HG02852 (cell line): ENCODE data around the gene WBP2NL.

Source experiments
- ATAC-seq: cut with Tn5 transposase; IDR thresholded peaks from one replicate; pipeline ENCODE4 v1.9.1; 2021; ENCODE audit warnings: mild to moderate bottlenecking, moderate library complexity; ENCODE audit not compliant: unreplicated experiment

Gene WBP2NL

GRCh38 chr22:42025421-42025820 is 26.8 kb downstream of the WBP2NL start:
- no peak for ATAC-seq

DNA sequence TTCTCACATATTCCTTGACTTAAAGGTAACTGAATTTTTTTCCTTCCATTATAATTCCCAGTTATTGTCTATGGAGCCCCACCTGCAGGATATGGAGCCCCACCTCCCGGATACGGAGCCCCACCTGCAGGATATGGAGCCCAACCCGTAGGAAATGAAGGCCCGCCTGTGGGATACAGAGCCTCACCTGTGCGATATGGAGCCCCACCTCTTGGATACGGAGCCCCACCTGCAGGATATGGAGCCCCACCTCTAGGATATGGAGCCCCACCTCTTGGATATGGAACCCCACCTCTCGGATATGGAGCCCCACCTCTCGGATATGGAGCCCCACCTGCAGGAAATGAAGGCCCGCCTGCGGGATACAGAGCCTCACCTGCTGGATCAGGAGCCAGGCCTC is 28.1 kb downstream of the WBP2NL start:
- ATAC-seq, result no peak

- ATAC-seq, result no peak
These were observed 34.9 kb downstream of the WBP2NL start for GRCh38 chr22:42033263-42034181.

DNA sequence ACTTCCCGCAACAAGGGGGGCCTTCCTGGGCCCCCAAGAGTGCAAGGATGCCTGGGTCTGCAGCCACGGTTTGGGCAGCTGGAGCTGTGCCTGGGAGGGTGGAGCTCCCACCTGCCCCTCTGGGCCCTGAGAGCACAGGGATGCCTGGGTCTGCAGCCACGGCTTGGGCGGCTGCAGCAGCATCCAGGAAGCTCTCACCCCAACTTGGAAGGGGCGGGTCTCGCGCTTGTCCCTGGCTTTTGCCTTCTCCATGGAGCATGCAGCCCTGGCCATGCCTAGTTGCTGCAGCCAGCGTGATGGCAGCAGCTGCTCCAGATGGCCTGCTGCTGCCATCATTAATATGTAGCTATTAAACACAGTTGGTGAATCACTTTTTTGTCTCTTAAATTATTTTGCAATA is 36.7 kb downstream of the WBP2NL start:
- no peak for ATAC-seq

DNA sequence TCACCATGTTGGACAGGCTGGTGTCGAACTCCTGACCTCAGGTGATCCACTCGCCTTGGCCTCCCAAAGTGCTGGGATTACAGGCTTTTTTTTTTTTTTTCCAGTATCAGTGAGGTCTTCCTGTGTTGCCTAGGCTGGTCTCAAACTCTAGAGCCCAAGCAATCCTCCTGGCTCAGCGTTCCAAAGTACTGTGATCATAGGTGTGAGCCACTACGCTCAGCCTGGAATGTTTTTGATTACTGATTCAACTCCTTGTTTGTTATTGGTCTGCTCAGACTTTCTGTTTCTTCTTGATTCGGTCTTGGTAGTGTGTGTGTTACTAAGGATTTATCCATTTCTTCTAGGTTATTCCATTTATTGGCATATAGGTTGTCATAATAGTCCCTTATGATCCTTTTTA is 40.7 kb downstream of the WBP2NL start:
- ATAC-seq, result no peak

DNA sequence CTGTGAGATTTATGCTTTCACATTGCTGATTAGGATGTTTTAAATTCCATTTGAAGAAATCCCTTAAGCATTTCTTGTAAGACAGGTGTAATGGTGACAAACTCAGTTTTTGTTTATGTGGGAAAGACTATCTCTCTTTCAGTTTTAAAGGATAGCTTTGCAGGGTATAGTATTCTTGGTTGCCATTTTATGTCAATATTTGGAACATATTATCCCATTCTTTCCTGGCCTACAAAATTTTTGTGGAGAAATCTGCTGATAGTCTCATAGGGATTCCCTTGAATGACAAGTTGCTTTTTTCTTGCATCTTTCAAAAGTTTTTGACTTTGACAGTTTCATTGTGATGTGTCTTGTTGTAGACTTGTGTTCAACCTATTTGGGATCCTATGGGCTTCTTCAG is 43.2 kb downstream of the WBP2NL start:
- ATAC-seq, result no peak

DNA sequence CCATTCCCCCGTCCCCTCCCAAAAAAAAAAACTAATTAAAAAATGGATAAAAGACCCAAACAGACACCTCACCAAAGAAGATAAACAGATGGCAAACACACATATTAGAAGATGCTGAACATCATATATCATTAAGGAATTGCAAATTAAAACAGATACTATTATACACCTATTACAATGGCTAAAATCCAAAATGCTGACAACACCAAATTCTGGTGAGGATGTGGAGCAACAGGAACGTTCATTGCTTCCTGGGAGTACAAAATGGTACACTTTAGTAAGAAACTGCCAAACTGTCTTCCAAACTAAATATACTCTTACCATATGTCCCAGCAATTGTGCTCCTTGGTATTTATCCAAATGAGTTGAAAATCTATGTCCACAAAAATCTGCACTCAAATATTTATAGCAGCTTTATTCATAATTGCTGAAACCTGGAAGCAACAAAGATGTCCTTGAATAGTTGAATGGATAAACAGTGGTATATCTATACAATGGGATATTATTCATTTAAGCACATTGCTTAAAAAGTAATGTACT is 52.1 kb downstream of the WBP2NL start:
- ATAC-seq, result no peak

DNA sequence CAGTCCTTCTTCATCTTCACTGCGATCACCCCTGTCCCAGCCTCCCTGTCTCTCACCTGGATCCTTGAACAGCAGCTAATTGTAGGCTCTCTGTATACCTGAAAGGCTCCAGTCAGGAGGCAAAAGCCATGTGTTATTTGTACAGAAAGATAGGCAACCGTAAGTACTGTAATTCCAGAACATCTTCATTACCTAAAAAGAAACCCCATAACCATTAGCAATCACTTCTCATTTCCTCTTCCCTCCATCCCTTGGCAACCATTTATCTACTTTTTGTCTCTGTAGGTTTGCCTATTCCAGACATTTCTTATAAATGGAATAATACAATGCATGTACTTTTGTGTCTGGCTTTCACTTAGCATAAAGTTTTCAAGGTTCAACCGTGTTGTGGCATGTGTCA is 54.2 kb downstream of the WBP2NL start:
- no peak for ATAC-seq

DNA sequence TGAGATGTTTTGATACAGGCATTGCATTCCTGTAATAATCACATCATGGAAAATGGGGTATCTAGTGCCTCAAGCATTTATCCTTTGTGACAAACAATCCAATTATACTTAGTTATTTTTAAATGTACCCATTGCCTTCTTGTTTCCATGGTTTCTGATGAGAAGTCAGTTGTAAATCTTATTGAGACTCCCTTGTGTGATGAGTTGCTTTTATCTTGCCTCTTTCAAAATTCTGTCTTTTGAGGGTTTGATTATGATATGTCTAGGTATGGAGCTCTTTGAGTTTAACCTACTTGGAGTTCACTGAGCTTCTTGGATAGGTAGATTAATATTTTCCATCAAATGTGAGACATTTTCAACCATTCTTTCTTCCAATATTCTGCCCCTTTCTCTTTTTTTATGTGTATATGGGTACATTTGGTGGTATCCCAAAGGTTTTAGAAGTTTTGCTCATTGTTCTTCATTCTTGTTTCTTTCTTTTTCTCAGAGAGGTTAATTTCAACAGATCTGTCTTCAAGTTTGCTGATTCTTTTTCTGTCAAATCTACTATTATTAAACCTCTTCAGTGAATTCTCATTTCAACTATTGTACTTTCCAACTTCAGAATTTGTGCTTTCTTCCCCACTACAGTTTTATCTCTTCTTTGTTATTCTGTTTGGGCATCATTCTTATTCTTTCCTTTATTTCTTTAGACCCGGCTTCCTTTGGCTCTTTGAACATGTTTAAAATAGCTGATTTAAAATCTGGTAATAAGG is 58.3 kb downstream of the WBP2NL start:
- no peak for ATAC-seq

DNA sequence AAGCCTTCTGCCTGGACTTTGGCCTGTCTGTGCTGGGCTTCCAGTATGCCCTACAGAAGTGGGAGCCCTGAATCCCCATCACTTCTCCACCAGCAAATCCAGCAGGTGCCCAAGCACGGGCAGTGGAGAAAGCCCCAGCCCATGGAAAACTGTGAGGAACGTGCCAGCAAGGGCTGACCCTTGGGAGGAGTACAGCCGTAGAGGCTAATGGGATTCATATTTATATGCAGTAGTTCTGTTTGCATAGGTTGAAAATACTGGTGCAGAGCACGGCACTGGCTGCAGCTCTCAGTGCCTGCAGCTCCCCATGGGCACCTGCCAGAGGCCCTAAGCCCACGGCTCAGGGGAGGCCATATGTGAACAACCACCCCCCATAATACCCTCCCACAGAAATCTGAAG is 61.9 kb downstream of the WBP2NL start:
- no peak for ATAC-seq

- no peak for ATAC-seq
These were observed 62.5 kb downstream of the WBP2NL start for GRCh38 chr22:42061041-42061440.

DNA sequence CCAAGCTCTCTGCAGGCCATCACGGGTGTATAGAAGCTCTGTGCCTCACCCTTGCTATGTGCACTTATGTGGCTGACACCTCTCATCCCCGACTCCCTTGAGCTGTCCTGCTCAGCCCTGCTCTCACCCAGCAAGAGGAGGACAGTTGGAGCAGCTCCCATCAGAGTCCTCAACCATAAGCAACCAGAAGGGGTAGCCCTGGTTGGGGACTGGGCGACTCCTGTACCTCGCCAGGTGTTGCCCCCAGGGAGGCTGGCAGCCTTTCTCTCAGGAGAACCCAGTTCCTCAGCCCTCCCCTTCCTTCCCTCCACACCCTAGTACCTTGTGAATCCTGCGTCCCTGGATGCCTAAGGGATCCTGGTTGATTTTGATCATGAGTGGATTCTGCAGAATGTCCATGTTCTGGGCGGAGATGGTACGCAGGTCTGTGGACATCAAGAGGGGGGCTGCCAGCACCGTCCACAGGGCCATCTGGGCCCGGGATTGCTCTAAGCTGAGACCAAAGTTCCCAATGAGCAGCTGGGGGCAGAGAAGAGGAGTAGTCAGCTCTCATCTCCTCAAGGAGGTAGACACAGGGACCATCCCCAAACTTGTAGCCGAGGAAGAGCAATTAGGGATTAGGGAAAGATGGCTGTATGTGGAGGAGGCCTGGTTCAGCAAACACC is 64.0 kb downstream of the WBP2NL start:
- ATAC-seq, result no peak

DNA sequence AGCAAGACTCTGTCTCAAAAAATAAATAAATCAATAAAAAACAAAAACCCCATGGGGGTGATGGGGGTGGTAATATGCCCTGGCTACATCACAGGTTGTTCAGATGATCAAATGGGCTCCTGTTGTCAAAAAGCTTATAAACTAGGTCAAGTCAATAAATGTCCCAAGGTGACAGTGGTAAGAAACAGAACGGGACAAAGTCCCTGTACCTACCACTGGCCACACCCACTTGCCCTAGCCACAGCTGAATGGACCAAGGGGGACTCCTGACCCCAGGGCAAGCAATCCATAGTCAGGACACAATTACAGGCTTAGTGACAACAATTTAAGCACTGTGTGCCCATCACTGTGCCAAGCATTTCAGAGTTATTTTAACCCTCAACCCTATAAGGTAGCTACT is 66.0 kb downstream of the WBP2NL start:
- no peak for ATAC-seq

- ATAC-seq, result no peak
These were observed 67.0 kb downstream of the WBP2NL start for GRCh38 chr22:42065438-42066125.

DNA sequence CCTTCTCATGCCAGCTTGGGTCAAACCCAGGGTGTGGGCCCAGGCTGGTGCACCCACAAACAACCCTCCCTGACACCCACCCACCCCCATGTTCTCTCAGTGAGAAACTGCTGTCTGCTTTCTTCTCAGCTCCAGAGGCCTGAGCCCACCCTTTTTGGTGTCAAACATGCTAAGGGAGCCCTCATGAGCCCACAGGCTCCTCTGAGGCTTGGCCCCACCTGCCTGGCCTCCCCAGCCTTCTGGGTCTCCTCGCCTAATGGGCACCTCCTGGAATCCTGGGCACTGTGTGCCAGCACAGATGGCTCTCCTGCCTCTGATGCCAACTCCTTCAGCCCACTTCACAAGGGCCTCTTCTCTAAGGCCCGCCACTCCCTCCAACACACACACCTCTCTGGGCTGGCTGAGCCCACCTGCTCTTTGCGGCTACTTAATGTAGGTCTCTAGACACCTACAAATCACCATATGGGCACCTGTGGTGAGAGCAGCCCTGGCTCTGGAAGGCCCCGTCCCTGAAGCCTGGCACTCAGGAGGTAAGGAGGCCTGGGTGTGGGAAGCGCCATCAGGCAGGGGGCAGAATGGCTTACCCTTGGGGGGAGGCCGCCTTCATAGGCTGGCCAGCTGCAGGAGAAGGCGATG is 67.7 kb downstream of the WBP2NL start:
- no peak for ATAC-seq

DNA sequence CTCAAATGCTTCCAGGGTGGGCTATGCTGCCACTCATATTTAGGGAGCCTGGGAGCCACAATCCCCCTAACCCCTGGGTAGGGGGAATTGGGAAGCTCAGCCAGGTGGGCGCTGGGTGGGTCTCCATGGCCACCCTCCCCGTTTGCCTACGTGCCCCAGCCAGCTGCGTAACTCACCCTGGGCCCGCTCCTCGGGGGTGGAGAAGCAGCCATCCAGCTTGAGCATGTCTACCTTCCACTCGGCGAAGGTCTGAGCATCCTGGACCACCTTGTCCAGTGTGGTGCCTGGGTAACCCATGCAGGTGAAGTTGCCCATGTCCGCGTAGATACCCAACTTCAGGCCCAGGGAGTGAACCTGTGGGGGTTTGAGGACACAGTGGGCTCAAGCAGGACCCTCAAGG is 68.3 kb downstream of the WBP2NL start:
- no peak for ATAC-seq

DNA sequence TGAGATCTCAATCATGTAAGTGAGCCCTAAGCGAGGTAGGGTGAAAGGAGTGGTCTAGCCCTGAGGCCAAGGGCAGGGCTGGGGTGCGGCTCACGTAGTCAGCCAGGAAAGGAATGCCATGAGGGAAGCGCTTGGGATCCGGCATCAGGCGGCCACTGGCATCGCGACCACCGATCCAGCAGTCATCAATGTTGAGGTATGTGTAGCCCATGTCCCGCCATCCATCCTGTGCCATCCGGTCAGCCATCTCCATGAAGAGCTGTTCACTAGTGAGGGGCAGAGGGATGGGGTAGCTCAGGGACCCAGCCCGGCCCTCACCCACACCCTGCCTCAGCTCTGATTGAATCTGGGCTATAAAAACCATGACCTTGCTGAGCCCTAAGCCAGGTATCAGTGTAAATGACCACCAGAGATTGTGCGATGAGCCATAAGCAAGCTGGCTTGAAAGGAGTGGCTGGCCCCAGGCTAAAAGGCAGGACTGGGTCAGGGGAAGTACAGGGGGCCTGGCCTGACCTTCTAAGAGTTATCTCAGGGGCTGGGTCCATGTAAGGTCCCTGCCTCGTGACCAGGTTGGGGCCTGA is 69.2 kb downstream of the WBP2NL start:
- ATAC-seq, result no peak

DNA sequence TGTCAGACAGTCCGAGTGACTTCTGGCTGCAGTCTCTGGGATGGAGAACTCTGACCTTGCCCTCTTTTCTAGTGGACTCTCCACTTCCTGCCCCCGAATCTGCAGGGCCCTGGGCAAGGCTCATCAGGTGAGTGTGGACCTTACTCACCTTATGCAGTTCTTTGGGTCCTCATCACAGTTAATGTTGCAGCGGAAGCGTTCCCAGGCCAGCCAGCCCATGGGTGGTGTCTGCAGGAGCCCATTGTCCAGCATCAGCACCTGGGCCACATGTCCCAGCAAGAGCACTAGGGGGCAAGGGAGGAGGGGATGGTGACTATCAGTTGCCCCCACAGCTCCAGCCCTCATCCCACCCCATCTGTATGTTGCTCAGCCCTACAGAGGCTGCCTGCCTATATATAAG is 69.7 kb downstream of the WBP2NL start:
- ATAC-seq, result no peak

DNA sequence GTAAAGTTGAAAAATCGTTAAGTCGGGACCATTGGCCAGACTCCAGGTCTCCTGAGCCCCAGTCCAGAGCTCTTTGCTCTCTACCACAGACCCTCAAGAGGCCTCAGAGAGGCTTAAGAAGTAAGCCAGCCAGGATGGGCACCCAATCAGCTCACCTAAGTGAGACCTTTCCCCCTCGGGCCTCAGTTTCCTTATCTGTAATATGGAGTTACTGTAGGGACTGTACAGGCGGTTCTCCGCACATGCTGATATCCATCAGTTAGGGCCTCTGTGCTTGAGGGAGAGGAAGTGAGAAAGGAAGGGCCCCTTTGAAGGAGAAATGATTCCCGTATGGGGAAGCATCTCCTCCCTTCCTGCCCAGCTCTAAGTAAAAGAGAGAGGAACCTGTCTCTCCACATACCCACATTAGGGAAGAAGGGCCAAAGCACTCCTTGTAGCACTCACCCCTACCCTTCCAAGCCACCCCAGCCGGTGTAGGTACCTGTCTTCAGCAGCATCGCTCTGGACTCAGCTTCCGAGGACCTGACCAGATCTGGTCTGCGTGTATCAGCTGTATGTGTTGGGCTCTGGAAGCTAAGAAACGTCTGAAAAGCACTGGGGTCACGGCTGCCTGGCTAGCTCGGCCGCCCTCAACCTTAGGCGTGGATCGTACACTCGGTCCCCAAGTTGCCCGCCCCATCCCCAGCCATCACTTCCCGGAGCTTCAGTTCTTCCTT is 71.4 kb downstream of the WBP2NL start:
- ATAC-seq, result no peak
